H1 (cell line): Measurements from ENCODE around the gene ITGB8. TPM values are rescaled to one million over a fixed set of nuclear protein-coding genes. Genes with fewer than 3 reads are reported as not detected.

Source experiments
- BCL11A ChIP-seq, 2 experiments: IDR thresholded peaks; one replicate each; pipeline ENCODE4 v1.6.1; 2011; ENCODE audit warnings: low read depth in 2 of 2, low read length in 2 of 2, mild to moderate bottlenecking in 2 of 2
- BRCA1 ChIP-seq: IDR thresholded peaks from 2 replicates; pipeline ENCODE4 v1.6.1; 2012; ENCODE audit warnings: low read depth, low read length, improper control_type of control experiment
- EGR1 ChIP-seq: IDR thresholded peaks from 2 replicates; pipeline ENCODE4 v1.6.1; 2011; ENCODE audit warnings: low read depth, low read length, borderline replicate concordance
- EP300 ChIP-seq, 2 experiments: IDR thresholded peaks; 1 replicate in 1 of 2; 2 replicates in 1 of 2; pipeline ENCODE4 v1.6.1; 2011 to 2012; ENCODE audit warnings: low read depth in 2 of 2, low read length in 2 of 2, mild to moderate bottlenecking in 2 of 2, borderline replicate concordance in 1 of 2, inconsistent platforms in 1 of 2, moderate library complexity in 1 of 2
- EZH2 ChIP-seq: fragments of 200-600 bp; sonication (generic); IDR thresholded peaks from 2 replicates; pipeline ENCODE4 v1.7.1; 2012; ENCODE audit warnings: low read depth, mild to moderate bottlenecking, moderate library complexity, low read length, inconsistent platforms; ENCODE audit not compliant: severe bottlenecking
- FOSL1 ChIP-seq: IDR thresholded peaks from 2 replicates; pipeline ENCODE4 v1.6.1; 2011; ENCODE audit warnings: mild to moderate bottlenecking, low read depth, low read length, moderate library complexity; ENCODE audit not compliant: insufficient read depth
- HDAC6 ChIP-seq: IDR thresholded peaks from one replicate; pipeline ENCODE4 v1.7.1; 2012; ENCODE audit warnings: low read depth, mild to moderate bottlenecking, inconsistent platforms, low read length, moderate library complexity
- JUND ChIP-seq: IDR thresholded peaks from 2 replicates; pipeline ENCODE4 v1.6.1; 2011; ENCODE audit warnings: mild to moderate bottlenecking, improper control_type of control experiment, low read length
- MAFK ChIP-seq: IDR thresholded peaks from 2 replicates; pipeline ENCODE4 v1.6.1; 2012; ENCODE audit warnings: low read depth, mild to moderate bottlenecking, improper control_type of control experiment, low read length
- NANOG ChIP-seq: IDR thresholded peaks from 2 replicates; pipeline ENCODE4 v1.6.1; 2011; ENCODE audit warnings: low read length, low read depth, mild to moderate bottlenecking, inconsistent platforms; ENCODE audit not compliant: insufficient read depth, poor library complexity, severe bottlenecking
- PHF8 ChIP-seq: fragments of 200-600 bp; sonication (generic); conservative IDR thresholded peaks from 2 replicates; pipeline ENCODE4 v1.7.1; 2012; ENCODE audit warnings: low read depth, mild to moderate bottlenecking, inconsistent platforms, low read length, moderate library complexity
- POLR2AphosphoS5 ChIP-seq: IDR thresholded peaks from 2 replicates; pipeline ENCODE4 v1.6.1; 2011; ENCODE audit warnings: low read depth, low read length
- RBBP5 ChIP-seq: IDR thresholded peaks from 2 replicates; pipeline ENCODE4 v1.7.1; 2012; ENCODE audit warnings: low read depth, mild to moderate bottlenecking, inconsistent platforms, low read length, moderate library complexity, borderline replicate concordance
- RFX5 ChIP-seq: IDR thresholded peaks from 2 replicates; pipeline ENCODE4 v1.6.1; 2011; ENCODE audit warnings: low read depth, low read length, improper control_type of control experiment, borderline replicate concordance
- RNF2 ChIP-seq: fragments of 200-900, 300-1000 bp; sonication (generic); IDR thresholded peaks from 2 replicates; pipeline ENCODE4 v1.7.1; 2016; ENCODE audit warnings: borderline replicate concordance, low read depth, mild to moderate bottlenecking, antibody characterized with exemption, low read length; ENCODE audit not compliant: poor library complexity, severe bottlenecking; ENCODE audit errors: missing control alignments
- RXRA ChIP-seq: IDR thresholded peaks from 2 replicates; pipeline ENCODE4 v1.6.1; 2011; ENCODE audit warnings: low read depth, mild to moderate bottlenecking, low read length, moderate library complexity; ENCODE audit not compliant: insufficient read depth
- SP2 ChIP-seq: IDR thresholded peaks from 2 replicates; pipeline ENCODE4 v1.6.1; 2012; ENCODE audit warnings: mild to moderate bottlenecking, low read length, inconsistent platforms
- TBP ChIP-seq: IDR thresholded peaks from 2 replicates; pipeline ENCODE4 v1.6.1; 2011; ENCODE audit warnings: low read depth, low read length, improper control_type of control experiment
- TEAD4 ChIP-seq: IDR thresholded peaks from 2 replicates; pipeline ENCODE4 v1.6.1; 2012; ENCODE audit warnings: low read depth, low read length, inconsistent platforms, mixed read lengths
- polyA plus RNA-seq, 7 experiments: library from polyadenylated mRNA; depleted of rRNA in 3 of 7; stranded (reverse) in 5 of 7; unstranded in 2 of 7; fragments of >200 nt in 5 of 7; fragments of 200-250 nt in 2 of 7; gene quantifications; 1 replicate in 5 of 7; 2 replicates in 1 of 7; 4 replicates in 1 of 7; pipeline versions ENCODE4 v1.2.1 to v1.2.3, GENCODE V29; 2011 to 2013; ENCODE audit warnings: missing spikeins in 2 of 7, mixed read lengths in 2 of 7
- total RNA-seq: library from RNA; stranded (reverse); fragmentation: NEBNext Ultra II Directional; extraction: Animal tissue kit (Norgen Biotek cat#: 25700); gene quantifications from 2 replicates; pipeline ENCODE4 v1.2.1, GENCODE V29; 2021
- TF ChIP-seq, protein P1 (sequence below): IDR thresholded peaks from 2 replicates; pipeline ENCODE4 v1.6.1; 2011; ENCODE audit warnings: low read length, improper control_type of control experiment
- TF ChIP-seq, protein P2 (sequence below): IDR thresholded peaks from 2 replicates; pipeline ENCODE4 v1.6.1; 2012; ENCODE audit warnings: inconsistent platforms

The ITGB8 gene
- total and polyA plus RNA-seq, 2 of the 8 experiments (the other 6 are each of a cell fraction or from before 2014, with no cell fraction given): 1.2 to 3.6 TPM

DNA sequence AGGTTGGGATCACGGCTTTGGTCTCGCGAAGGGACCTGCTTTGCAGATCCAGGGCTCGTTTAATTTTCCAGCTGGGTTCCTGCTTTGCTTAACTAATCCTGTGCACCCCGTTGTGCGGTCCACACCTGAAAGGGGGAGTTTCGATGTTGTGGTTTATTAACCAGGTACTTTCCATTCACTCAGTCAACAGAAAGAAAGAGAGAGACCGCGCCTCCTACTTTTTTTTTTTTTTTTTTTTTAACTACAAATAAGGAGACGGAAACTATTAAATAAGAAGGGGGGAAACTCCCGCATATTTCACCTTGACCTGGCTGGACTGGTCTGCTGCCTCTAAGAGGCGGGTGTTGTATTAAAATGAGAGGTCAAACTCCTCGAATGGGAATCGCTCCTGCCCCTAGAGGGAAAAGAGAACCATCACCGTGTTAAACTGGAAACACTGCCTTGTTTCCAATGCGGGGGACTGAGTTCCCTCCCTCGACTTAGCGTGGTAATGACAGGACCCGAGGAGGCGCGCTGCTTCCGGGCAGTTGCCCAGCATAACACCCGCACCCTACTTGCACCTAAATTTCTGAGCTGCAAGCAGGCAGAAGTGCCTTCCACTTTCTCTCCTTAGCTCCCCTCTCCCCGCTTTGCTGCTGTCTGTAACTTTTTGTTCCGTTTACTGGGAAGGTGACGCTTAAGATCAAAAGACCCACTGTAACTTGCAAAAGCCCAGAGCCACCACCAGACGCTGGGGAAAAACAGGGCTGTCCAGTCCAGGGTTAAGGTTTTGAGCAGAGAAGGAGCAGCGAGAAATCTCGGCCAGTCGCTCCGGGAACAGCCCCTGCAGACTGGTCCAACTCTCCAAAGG, 1.1 kb upstream of the ITGB8 start (continued):
- TF ChIP-seq SP2: no peak
- TF ChIP-seq, protein P1, sequence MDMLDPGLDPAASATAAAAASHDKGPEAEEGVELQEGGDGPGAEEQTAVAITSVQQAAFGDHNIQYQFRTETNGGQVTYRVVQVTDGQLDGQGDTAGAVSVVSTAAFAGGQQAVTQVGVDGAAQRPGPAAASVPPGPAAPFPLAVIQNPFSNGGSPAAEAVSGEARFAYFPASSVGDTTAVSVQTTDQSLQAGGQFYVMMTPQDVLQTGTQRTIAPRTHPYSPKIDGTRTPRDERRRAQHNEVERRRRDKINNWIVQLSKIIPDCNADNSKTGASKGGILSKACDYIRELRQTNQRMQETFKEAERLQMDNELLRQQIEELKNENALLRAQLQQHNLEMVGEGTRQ: no peak
- no peak for TF ChIP-seq EZH2
- no peak for TF ChIP-seq FOSL1
- TF ChIP-seq RNF2: no peak
- no peak for TF ChIP-seq NANOG
- no peak for TF ChIP-seq RXRA
- TF ChIP-seq EGR1: no peak
- TF ChIP-seq RFX5: no peak
- TF ChIP-seq MAFK: no peak
- TF ChIP-seq TBP: no peak; the same call in 1 of the 2 replicates
- TF ChIP-seq JUND: no peak
- TF ChIP-seq BCL11A (IDR thresholded peaks at IDR 0.05; ENCODE audit: low read depth in 2 of 2, low read length in 2 of 2): no peak
- peak; percentile 18; the same call in 1 of the 2 replicates for TF ChIP-seq PHF8
- no peak for TF ChIP-seq BRCA1
- TF ChIP-seq RBBP5: no peak
- no peak for TF ChIP-seq HDAC6
- no peak for TF ChIP-seq TEAD4
- peak in 1 of 2 experiments; percentile 72; a peak in 1 of 3 replicates for TF ChIP-seq EP300 (IDR thresholded peaks at IDR 0.05; ENCODE audit: borderline replicate concordance in 1 of 2, low read depth in 2 of 2, low read length in 2 of 2)
- TF ChIP-seq, protein P2, sequence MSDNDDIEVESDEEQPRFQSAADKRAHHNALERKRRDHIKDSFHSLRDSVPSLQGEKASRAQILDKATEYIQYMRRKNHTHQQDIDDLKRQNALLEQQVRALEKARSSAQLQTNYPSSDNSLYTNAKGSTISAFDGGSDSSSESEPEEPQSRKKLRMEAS: peak; percentile 67
- peak; percentile 23; the same call in 1 of the 2 replicates for TF ChIP-seq POLR2AphosphoS5
